H9 (cell line): ENCODE results near the gene IL18R1. TPM values are rescaled to one million over a fixed set of nuclear protein-coding genes. Genes with fewer than 3 reads are reported as not detected.

Experiments used
- DNase-seq: peaks from one replicate; pipeline ENCODE4 v3.0.0-alpha.2; 2017
- H2AFZ ChIP-seq: one replicate; pipeline ENCODE4 v1.6.1; 2013; ENCODE audit warnings: mild to moderate bottlenecking, low read length, control low read depth, moderate library complexity
- H2AK5ac ChIP-seq: 2 replicates; pipeline ENCODE4 v1.6.1; 2013; ENCODE audit warnings: low read length, control low read depth, mixed read lengths; ENCODE audit not compliant: insufficient read length
- H2BK120ac ChIP-seq: one replicate; pipeline ENCODE4 v1.6.1; 2013; ENCODE audit warnings: low read depth, mild to moderate bottlenecking, low read length, control low read depth, inconsistent platforms; ENCODE audit not compliant: poor library complexity, severe bottlenecking
- H2BK12ac ChIP-seq: 2 replicates; pipeline ENCODE4 v1.6.1; 2013; ENCODE audit warnings: low read length, control low read depth, mixed read lengths, low read depth; ENCODE audit not compliant: insufficient read length
- H2BK15ac ChIP-seq: 2 replicates; pipeline ENCODE4 v1.6.1; 2013; ENCODE audit warnings: low read depth, low read length, control low read depth
- H2BK20ac ChIP-seq: one replicate; pipeline ENCODE4 v1.6.1; 2013; ENCODE audit warnings: low read depth, mild to moderate bottlenecking, low read length, control low read depth, inconsistent platforms; ENCODE audit not compliant: poor library complexity, severe bottlenecking
- H2BK5ac ChIP-seq: 2 replicates; pipeline ENCODE4 v1.6.1; 2013; ENCODE audit warnings: low read length, control low read depth, mixed read lengths; ENCODE audit not compliant: insufficient read length
- H3K14ac ChIP-seq: 2 replicates; pipeline ENCODE4 v1.6.1; 2013; ENCODE audit warnings: low read length, control low read depth; ENCODE audit not compliant: insufficient read depth
- H3K18ac ChIP-seq: 2 replicates; pipeline ENCODE4 v1.6.1; 2013; ENCODE audit warnings: low read depth, mild to moderate bottlenecking, mixed read lengths, low read length, control low read depth; ENCODE audit not compliant: insufficient read length
- H3K23ac ChIP-seq: 2 replicates; pipeline ENCODE4 v1.6.1; 2013; ENCODE audit warnings: low read length, control low read depth, mixed read lengths, low read depth; ENCODE audit not compliant: insufficient read length
- H3K23me2 ChIP-seq: 2 replicates; pipeline ENCODE4 v1.6.1; 2013; ENCODE audit warnings: low read depth, mild to moderate bottlenecking, mixed read lengths, low read length, control low read depth; ENCODE audit not compliant: insufficient read length, poor library complexity, severe bottlenecking
- H3K27ac ChIP-seq: 2 replicates; pipeline ENCODE4 v1.5.1; 2013; ENCODE audit warnings: low read length, control low read depth, mixed read lengths, low read depth; ENCODE audit not compliant: insufficient read length
- H3K27me3 ChIP-seq: 2 replicates; pipeline ENCODE4 v1.6.1; 2013; ENCODE audit warnings: low read length, control low read depth, inconsistent platforms; ENCODE audit not compliant: insufficient read depth
- H3K4ac ChIP-seq: 2 replicates; pipeline ENCODE4 v1.6.1; 2013; ENCODE audit warnings: low read depth, mild to moderate bottlenecking, control low read depth, inconsistent platforms, low read length, moderate library complexity
- H3K4me1 ChIP-seq: 2 replicates; pipeline ENCODE4 v1.6.1; 2013; ENCODE audit warnings: low read length, control low read depth, inconsistent platforms; ENCODE audit not compliant: insufficient read depth
- H3K4me2 ChIP-seq: 2 replicates; pipeline ENCODE4 v1.6.1; 2013; ENCODE audit warnings: low read length, control low read depth, mixed read lengths; ENCODE audit not compliant: insufficient read length, insufficient read depth
- H3K56ac ChIP-seq: 2 replicates; pipeline ENCODE4 v1.6.1; 2013; ENCODE audit warnings: low read depth, mild to moderate bottlenecking, mixed read lengths, low read length, control low read depth; ENCODE audit not compliant: insufficient read length
- H3K79me1 ChIP-seq: 2 replicates; pipeline ENCODE4 v1.6.1; 2013; ENCODE audit warnings: low read depth, mild to moderate bottlenecking, moderate library complexity, low read length, control low read depth, inconsistent platforms; ENCODE audit not compliant: insufficient read depth, poor library complexity, severe bottlenecking
- H3K79me2 ChIP-seq: 2 replicates; pipeline ENCODE4 v1.6.1; 2013; ENCODE audit warnings: low read length, control low read depth, inconsistent platforms; ENCODE audit not compliant: insufficient read depth
- H3K9ac ChIP-seq: 2 replicates; pipeline ENCODE4 v1.6.1; 2013; ENCODE audit warnings: low read length, control low read depth, mixed read lengths; ENCODE audit not compliant: insufficient read length; ENCODE audit errors: extremely low read depth
- H3K9me3 ChIP-seq: one replicate; pipeline ENCODE4 v1.6.1; 2013; ENCODE audit warnings: low read depth, low read length, inconsistent platforms; ENCODE audit not compliant: control insufficient read depth
- H3T11ph ChIP-seq: one replicate; pipeline ENCODE4 v1.6.1; 2013; ENCODE audit warnings: mild to moderate bottlenecking, low read length, control low read depth, inconsistent platforms
- H4K20me1 ChIP-seq: one replicate; pipeline ENCODE4 v1.6.1; 2013; ENCODE audit not compliant: control insufficient read depth, insufficient read length, insufficient read depth
- H4K5ac ChIP-seq: 2 replicates; pipeline ENCODE4 v1.6.1; 2013; ENCODE audit warnings: low read depth, mild to moderate bottlenecking, mixed read lengths, low read length, control low read depth; ENCODE audit not compliant: insufficient read length
- H4K8ac ChIP-seq: replicated peaks from 2 replicates; pipeline ENCODE4 v1.6.1; 2013; ENCODE audit warnings: low read length, control low read depth, mixed read lengths, low read depth; ENCODE audit not compliant: insufficient read length
- H4K91ac ChIP-seq: 2 replicates; pipeline ENCODE4 v1.6.1; 2013; ENCODE audit warnings: low read depth, mild to moderate bottlenecking, moderate library complexity, mixed read lengths, low read length, control low read depth; ENCODE audit not compliant: insufficient read length
- H3K27ac Mint-ChIP-seq, 3 experiments: 2 replicates in 2 of 3; 3 replicates in 1 of 3; pipeline ENCODE4 v1.8.0; 2020 to 2021; ENCODE audit warnings: mixed read lengths in 3 of 3, mild to moderate bottlenecking in 1 of 3, moderate library complexity in 1 of 3
- H3K27me3 Mint-ChIP-seq: 2 replicates; pipeline ENCODE4 v1.8.0; 2021; ENCODE audit warnings: low read depth, mild to moderate bottlenecking, moderate library complexity, mixed read lengths
- H3K36me3 Mint-ChIP-seq, 3 experiments: 2 replicates in 2 of 3; 3 replicates in 1 of 3; pipeline ENCODE4 v1.8.0; 2020 to 2021; ENCODE audit warnings: low read depth in 3 of 3, mixed read lengths in 3 of 3; ENCODE audit not compliant: insufficient read depth in 1 of 3
- H3K4me1 Mint-ChIP-seq, 2 experiments: 2 replicates each; pipeline ENCODE4 v1.8.0; 2020; ENCODE audit warnings: mixed read lengths in 2 of 2
- H3K4me3 Mint-ChIP-seq, 2 experiments: 2 replicates in 1 of 2; 3 replicates in 1 of 2; pipeline ENCODE4 v1.8.0; 2020 to 2021; ENCODE audit warnings: mild to moderate bottlenecking in 2 of 2, mixed read lengths in 2 of 2, moderate library complexity in 1 of 2
- H3K9me3 Mint-ChIP-seq, 2 experiments: 2 replicates in 1 of 2; 3 replicates in 1 of 2; pipeline ENCODE4 v1.8.0; 2020; ENCODE audit warnings: mild to moderate bottlenecking in 2 of 2, mixed read lengths in 2 of 2, moderate library complexity in 1 of 2
- CTCF ChIP-seq: fragments of 200-600 bp; sonication (generic); conservative IDR thresholded peaks from 3 replicates; pipeline ENCODE4 v1.8.0; 2021; ENCODE audit warnings: antibody characterized with exemption, mild to moderate bottlenecking
- WGBS: extraction: QIAGEN DNeasy Blood & Tissue Kit; methylation state at CpG from one replicate; pipeline ENCODE4 v1.1.7; 2013; ENCODE audit warnings: missing lambda C conversion rate, low lambda C conversion rate, mixed read lengths; ENCODE audit not compliant: insufficient read length; ENCODE audit errors: extremely low coverage; 5-methylcytosine and 5-hydroxymethylcytosine counted together
- total RNA-seq: library from RNA; stranded (reverse); gene quantifications from 2 replicates; pipeline ENCODE4 v1.2.1, GENCODE V29; 2021

Gene IL18R1
- total RNA-seq, 1 experiment from 2014 or later = not detected

GRCh38 chr2:102427249-102427648 is 71.7 kb downstream of the IL18R1 start:
- H2BK20ac ChIP-seq = no peak overlapping the region
- H2AK5ac ChIP-seq = no peak overlapping the region
- H2BK12ac ChIP-seq = no peak overlapping the region
- no peak overlapping the region for H4K91ac ChIP-seq
- no peak overlapping the region for H4K8ac ChIP-seq
- H3K9me3 Mint-ChIP-seq = no peaks in the 10 kb centered on the region
- H3K4me1 Mint-ChIP-seq = no peaks in the 10 kb centered on the region
- H3K23me2 ChIP-seq = no peaks in the 10 kb centered on the region
- no peak overlapping the region for H3K56ac ChIP-seq
- no peaks in the 10 kb centered on the region for H3K79me2 ChIP-seq
- H3K23ac ChIP-seq = no peak overlapping the region
- no peak overlapping the region for H3K27ac Mint-ChIP-seq
- no peak overlapping the region for H3K27ac ChIP-seq
- H3K9ac ChIP-seq = no peak overlapping the region
- no peak overlapping the region for H3K4ac ChIP-seq
- H2BK5ac ChIP-seq = no peak overlapping the region
- no peak overlapping the region for H2AFZ ChIP-seq
- H2BK15ac ChIP-seq = no peak overlapping the region
- DNase-seq = no peak
- no peaks in the 10 kb centered on the region for H3K79me1 ChIP-seq
- H3T11ph ChIP-seq = no peak overlapping the region
- no peak overlapping the region for H3K18ac ChIP-seq
- H3K14ac ChIP-seq = no peak overlapping the region
- peaks cover 8% of the 10 kb centered on the region for H3K27me3 Mint-ChIP-seq
- no peak overlapping the region for H3K4me3 Mint-ChIP-seq
- WGBS = no CpG with 5 or more reads among the region's 1 CpG
- H3K4me2 ChIP-seq = no peak overlapping the region
- H3K9me3 ChIP-seq = no peaks in the 10 kb centered on the region
- no peaks in the 10 kb centered on the region for H3K27me3 ChIP-seq
- H3K36me3 Mint-ChIP-seq = no peaks in the 10 kb centered on the region
- no peak overlapping the region for H2BK120ac ChIP-seq
- TF ChIP-seq CTCF = no peak
- no peaks in the 10 kb centered on the region for H4K20me1 ChIP-seq
- no peaks in the 10 kb centered on the region for H3K4me1 ChIP-seq
- H4K5ac ChIP-seq = no peak overlapping the region
